ENCODE results near the gene SPAG9.

The SPAG9 gene

GRCh38 chr17:50934161-50934560 lies 186.5 kb downstream of the SPAG9 start:
- Histone ChIP-seq H3K27ac (ENCODE audit: low read length) (no peak overlapping the region), H2AFZ (ENCODE audit: low read depth, low read length) (no peak overlapping the region), H3K4me1 (ENCODE audit: insufficient read depth, low read length) (no peaks in the 10 kb centered on the region)

GRCh38 chr17:50931144-50931908 lies 189.3 kb downstream of the SPAG9 start:
- Histone ChIP-seq H4K20me1 (ENCODE audit: insufficient read depth, low read length) (no peaks in the 10 kb centered on the region), H3K36me3 (ENCODE audit: insufficient read depth, low read length) (no peaks in the 10 kb centered on the region), H2AFZ (ENCODE audit: low read depth, low read length) (no peak overlapping the region), H3K4me3 (ENCODE audit: low read depth in 1 of 2, low read length in 2 of 2) (no peak overlapping the region), H3K27ac (ENCODE audit: low read length) (no peak overlapping the region), H3K4me1 (ENCODE audit: insufficient read depth, low read length) (peaks cover 10% of the 10 kb centered on the region), H3K4me2 (ENCODE audit: insufficient read depth, low read length) (no peak overlapping the region), H3K9me3 (ENCODE audit: insufficient read depth, low read length, severe bottlenecking) (no peaks in the 10 kb centered on the region), H3K79me2 (ENCODE audit: insufficient read depth, low read length) (no peaks in the 10 kb centered on the region), H3K27me3 (ENCODE audit: insufficient read depth, low read length, poor library complexity) (peaks cover 5% of the 10 kb centered on the region), H3K9ac (ENCODE audit: low read depth, low read length) (no peak overlapping the region)
- ATAC-seq (ENCODE audit: insufficient read depth, low read depth) (no peak), DNase-seq (no peak)
- no peak for TF ChIP-seq CTCF (IDR thresholded peaks at IDR 0.05; ENCODE audit: borderline replicate concordance, extremely low read depth, low read length, poor library complexity, severe bottlenecking)
- no peak for TF ChIP-seq EZH2 (IDR thresholded peaks at IDR 0.05; ENCODE audit: borderline replicate concordance, low read depth, low read length, severe bottlenecking)

More at GRCh38 chr17:50934161-50934560, 186.5 kb downstream of the SPAG9 start:
- Histone ChIP-seq H3K27me3 (ENCODE audit: insufficient read depth, low read length, poor library complexity) (peaks cover 5% of the 10 kb centered on the region), H3K4me3 (ENCODE audit: low read depth in 1 of 2, low read length in 2 of 2) (no peak overlapping the region), H4K20me1 (ENCODE audit: insufficient read depth, low read length) (no peaks in the 10 kb centered on the region), H3K4me2 (ENCODE audit: insufficient read depth, low read length) (no peak overlapping the region), H3K9me3 (ENCODE audit: insufficient read depth, low read length, severe bottlenecking) (no peaks in the 10 kb centered on the region), H3K36me3 (ENCODE audit: insufficient read depth, low read length) (no peaks in the 10 kb centered on the region), H3K9ac (ENCODE audit: low read depth, low read length) (no peak overlapping the region), H3K79me2 (ENCODE audit: insufficient read depth, low read length) (no peaks in the 10 kb centered on the region)
- TF ChIP-seq CTCF (IDR thresholded peaks at IDR 0.05; ENCODE audit: borderline replicate concordance, extremely low read depth, low read length, poor library complexity, severe bottlenecking) (no peak), EZH2 (IDR thresholded peaks at IDR 0.05; ENCODE audit: borderline replicate concordance, low read depth, low read length, severe bottlenecking) (no peak)
- DNase-seq (no peak), ATAC-seq (ENCODE audit: insufficient read depth, low read depth) (no peak)

GRCh38 chr17:50928646-50929045 lies 192.0 kb downstream of the SPAG9 start:
- H3K27me3 ChIP-seq (ENCODE audit: insufficient read depth, low read length, poor library complexity): peaks cover 5% of the 10 kb centered on the region
- H3K27ac ChIP-seq (ENCODE audit: low read length): no peak overlapping the region
- DNase-seq: no peak
- H3K4me1 ChIP-seq (ENCODE audit: insufficient read depth, low read length): peaks cover 12% of the 10 kb centered on the region
- no peak overlapping the region for H2AFZ ChIP-seq (ENCODE audit: low read depth, low read length)
- TF ChIP-seq EZH2 (IDR thresholded peaks at IDR 0.05; ENCODE audit: borderline replicate concordance, low read depth, low read length, severe bottlenecking) (no peak), CTCF (IDR thresholded peaks at IDR 0.05; ENCODE audit: borderline replicate concordance, extremely low read depth, low read length, poor library complexity, severe bottlenecking) (no peak)
- H3K4me2 ChIP-seq (ENCODE audit: insufficient read depth, low read length): no peak overlapping the region
- no peaks in the 10 kb centered on the region for H3K9me3 ChIP-seq (ENCODE audit: insufficient read depth, low read length, severe bottlenecking)
- H3K79me2 ChIP-seq (ENCODE audit: insufficient read depth, low read length): no peaks in the 10 kb centered on the region
- H4K20me1 ChIP-seq (ENCODE audit: insufficient read depth, low read length): no peaks in the 10 kb centered on the region
- no peak for ATAC-seq (ENCODE audit: insufficient read depth, low read depth)
- H3K4me3 ChIP-seq (ENCODE audit: low read depth in 1 of 2, low read length in 2 of 2): no peak overlapping the region
- H3K9ac ChIP-seq (ENCODE audit: low read depth, low read length): no peak overlapping the region
- no peaks in the 10 kb centered on the region for H3K36me3 ChIP-seq (ENCODE audit: insufficient read depth, low read length)

All from DND-41 (cell line).